ENCODE data around the gene NARS2.
"Not testable (repeated sequence)": the region's sequence is repeated elsewhere in the genome, so short reads cannot be mapped to it uniquely, and the experiment has no call there.

NARS2 gene

GRCh38 chr11:78472382-78472781, 102.3 kb downstream of the NARS2 start:
- DNase-seq = no peak

GRCh38 chr11:78470861-78471442, 103.7 kb downstream of the NARS2 start:
- no peak for DNase-seq

DNA sequence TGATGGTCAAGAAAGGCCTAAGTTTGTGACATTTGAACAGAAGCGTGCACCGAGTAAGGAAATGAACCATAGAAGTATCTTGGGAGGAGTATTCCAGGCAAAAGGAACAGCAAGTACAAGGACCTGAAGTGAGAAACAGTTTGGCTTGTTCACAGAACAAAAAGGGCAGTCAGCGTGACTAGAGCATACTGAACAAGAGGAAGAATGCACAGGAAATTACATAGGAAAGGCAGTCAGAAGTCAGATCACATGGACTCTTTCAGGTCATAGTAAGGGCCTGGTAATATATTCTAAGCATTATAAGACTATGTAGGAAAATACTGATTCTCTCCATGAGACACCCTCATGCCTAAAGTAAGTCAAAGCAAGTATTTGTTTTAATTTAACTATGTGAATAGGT, 104.8 kb downstream of the NARS2 start:
- no peak for DNase-seq

- no peak for DNase-seq
These were observed 106.7 kb downstream of the NARS2 start for GRCh38 chr11:78467931-78468330.

- DNase-seq = no peak
These were observed 107.3 kb downstream of the NARS2 start for GRCh38 chr11:78467370-78467769.

GRCh38 chr11:78465169-78465942, 109.3 kb downstream of the NARS2 start:
- peak; percentile 21 for DNase-seq

GRCh38 chr11:78464787-78465168, 109.9 kb downstream of the NARS2 start:
- not testable (repeated sequence) for DNase-seq

DNA sequence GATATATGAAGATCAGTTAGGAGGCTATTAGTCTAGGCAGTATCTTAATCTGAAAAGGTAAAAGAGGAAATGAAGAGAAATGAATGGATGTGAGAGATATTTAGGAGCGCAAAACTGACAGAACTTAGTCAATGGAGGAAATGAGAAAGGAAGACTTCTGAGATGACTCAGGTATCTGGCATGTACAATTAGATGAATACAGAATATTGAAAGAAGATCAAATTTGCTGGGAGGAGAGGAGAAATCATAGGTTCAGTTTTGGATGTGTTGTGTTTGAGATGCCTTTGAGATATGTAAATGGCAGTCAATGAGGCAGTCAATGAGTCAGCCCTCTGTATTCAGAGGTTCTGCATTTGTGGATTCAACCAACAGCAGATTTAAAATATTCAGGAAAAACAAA, 114.2 kb downstream of the NARS2 start:
- no peak for DNase-seq

GRCh38 chr11:78459738-78460137, 114.9 kb downstream of the NARS2 start:
- DNase-seq = no peak

DNA sequence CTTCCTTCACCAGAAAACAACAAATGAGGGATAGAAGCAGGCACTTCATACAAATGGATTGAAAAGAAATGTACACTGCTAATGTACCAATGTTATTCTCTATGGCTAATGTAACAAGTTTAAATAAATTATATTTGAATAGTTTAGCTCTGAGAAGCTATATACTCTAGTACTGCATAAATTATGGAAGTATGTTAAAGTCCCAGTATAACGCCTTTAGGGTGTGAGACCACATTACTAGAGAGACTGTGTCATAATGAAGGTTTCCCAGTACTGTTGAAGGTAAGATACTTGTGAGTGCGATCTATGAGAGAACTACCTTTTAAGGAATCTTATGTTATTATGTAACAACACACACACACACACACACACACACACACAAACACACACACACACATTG, 117.2 kb downstream of the NARS2 start:
- no peak for DNase-seq

DNA sequence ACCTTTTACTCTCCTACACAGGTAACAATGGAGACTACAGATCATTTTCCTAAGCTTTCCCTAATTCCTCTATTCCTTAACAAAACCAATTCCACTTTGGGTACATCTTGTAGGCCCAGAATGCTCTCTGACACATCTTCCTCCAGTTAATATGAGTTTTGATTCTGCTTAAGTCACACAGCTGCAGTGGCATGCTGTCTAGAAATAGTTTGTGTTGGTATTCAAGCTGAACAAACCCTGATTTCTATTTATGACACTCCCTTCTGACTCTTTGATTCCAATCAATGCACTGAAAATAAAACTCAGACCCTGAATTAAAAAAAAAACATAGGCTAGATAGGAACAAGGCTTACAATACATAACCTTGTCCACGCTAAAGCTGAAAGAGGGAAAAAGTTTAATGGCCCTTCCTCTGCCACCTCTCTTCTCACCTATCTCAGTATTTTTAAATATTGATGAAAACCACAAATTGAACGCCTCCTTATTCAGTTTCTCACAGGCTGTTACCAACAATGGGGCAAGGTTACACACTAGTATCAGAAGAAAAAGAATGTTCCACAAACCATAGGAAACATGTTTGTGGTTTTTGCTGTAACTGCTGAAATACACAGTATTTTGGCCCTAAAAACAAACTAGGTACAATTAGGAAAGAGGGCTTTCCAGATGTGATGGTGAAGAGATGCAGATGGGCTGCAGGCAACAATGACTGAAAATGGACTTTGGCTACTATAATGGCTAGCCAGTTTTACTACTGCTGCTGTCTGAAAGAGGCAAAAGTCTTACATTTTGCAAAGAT, 121.3 kb downstream of the NARS2 start:
- DNase-seq = no peak

DNA sequence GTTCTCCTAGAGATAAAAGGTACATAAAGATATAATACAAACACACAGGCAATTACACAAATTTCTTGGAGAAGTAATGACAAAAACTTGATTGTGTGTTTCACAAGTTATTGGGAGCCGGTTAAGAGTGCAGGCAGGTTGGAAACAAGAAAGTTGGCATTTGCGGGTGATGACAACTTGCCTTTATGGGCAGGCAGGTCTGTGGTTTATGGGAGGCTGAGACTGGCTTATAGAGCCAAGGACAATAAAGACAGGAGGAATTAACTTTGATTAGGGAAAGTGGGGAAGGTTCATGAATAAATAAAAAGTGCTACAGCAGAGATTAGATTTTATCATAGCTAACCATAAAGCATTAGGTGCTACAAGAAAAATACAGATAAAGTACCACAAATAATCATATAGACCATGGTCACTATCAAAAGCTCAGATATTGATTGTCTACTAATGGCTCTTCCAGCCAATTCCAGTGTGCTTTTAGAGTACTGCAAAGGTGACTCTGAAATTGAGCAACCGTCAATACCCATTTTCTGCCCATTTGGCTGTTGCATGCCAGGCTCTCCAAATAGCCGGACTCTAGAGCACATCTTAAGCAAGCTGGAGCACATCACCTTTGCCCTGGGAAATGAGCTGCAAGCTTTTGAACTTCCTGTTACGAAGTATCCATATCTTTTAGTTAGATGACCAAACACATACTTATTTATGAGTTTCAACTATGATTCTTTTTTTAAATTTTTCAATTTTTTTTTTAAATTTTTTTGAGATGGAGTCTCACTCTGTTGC, 123.1 kb downstream of the NARS2 start:
- DNase-seq = no peak

DNA sequence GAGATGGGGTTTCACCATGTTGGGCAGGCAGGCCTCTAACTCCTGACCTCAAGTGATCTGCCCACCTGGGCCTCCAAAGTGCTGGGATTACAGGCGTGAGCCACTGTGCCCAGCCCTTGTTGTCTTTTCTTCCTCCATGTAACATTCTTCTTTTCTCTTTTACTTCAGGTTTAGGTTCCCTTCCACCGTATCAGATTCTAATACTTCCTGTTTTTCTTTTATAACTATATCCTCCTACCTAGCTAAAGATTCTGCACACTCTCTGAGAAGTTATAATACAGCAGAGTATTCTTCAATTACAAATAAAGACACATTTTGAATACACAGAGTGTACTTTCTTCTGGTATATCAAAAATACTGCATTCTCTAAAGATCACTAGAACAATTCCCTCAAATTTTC, 123.8 kb downstream of the NARS2 start:
- no peak for DNase-seq

DNA sequence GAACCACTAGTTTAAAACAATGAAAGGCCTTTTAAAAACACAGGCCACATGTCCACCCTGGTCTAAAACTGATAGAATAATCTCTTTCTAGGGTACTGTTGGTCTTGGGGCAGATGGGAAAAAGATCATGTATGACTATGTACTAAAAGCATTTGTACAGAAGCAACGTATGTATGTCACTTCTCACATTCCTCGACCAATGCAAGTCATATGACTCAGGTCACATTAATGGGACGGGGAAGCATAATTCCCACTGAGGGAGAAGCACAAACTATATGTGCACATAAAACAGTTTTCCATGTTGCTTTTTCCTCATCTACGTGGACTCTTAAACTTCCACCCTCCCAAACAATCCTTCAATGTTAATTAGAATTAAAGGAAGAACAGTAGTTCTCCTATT, 124.8 kb downstream of the NARS2 start:
- no peak for DNase-seq

DNA sequence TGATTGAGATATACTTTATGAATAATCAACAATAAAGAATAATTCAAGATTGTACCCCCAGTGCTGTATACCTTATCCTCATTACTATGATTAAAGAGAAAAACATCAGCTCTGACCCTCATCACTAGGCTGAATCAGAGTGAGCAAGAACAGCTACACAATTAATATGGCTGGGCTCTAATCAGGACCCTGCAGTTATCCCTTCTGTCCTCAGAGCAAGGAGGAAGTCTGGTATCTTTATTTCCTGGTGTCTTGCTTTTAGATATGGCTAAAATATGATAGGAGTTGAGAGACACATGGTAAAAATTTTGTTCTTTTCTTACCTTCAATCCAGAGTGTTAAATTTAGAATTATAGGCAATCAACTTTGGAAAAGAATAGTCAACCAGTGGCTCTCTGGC, 128.5 kb downstream of the NARS2 start:
- no peak for DNase-seq

DNA sequence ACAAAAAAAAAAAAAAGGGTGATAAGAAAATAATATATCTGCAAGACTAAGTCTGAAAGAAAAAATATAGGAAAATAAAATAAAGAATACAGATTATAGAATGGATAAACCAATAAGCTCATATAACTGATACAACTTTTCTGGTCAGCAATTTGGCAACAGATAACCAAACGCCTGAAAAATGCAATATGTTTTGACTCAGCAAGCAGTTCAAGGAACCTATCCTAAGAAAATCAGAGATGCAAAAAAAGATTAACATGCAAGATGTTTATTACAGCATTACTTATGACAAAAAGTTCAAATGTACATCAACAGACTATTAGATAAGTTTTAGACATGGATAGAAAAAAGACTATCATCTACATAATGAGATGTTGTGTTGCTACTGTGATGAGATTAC, 129.9 kb downstream of the NARS2 start:
- no peak for DNase-seq

GRCh38 chr11:78441956-78442355, 132.7 kb downstream of the NARS2 start:
- DNase-seq = no peak

- DNase-seq = no peak
These were observed 136.2 kb downstream of the NARS2 start for GRCh38 chr11:78438298-78438975.

DNA sequence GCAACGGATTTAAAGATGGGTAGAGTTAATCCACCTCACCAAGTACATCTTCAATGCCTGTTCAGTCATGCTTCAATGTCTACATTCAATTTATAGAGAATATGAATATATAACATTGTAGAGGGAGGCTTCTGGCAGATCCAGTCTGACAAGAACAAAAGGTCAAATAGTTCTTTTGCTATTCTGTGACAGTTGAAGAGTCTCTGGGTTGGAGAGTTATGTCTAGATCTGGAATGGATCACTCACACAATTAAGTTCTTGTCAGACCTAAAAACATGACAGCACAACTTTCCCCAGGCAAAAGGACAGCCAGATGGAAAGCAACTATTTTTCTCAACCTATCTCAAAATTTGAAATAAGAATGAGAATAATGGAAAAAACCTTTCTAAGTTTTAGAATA, 141.7 kb downstream of the NARS2 start:
- DNase-seq = no peak

GRCh38 chr11:78432058-78432515, 142.6 kb downstream of the NARS2 start:
- no peak for DNase-seq

- no peak for DNase-seq
These were observed 145.0 kb downstream of the NARS2 start for GRCh38 chr11:78429660-78430059.

- no peak for DNase-seq
These were observed 145.5 kb downstream of the NARS2 start for GRCh38 chr11:78429209-78429608.

- no peak for DNase-seq
These were observed 145.9 kb downstream of the NARS2 start for GRCh38 chr11:78428773-78429172.
